ENCODE measurements around the gene FTH1. TPM values are rescaled to one million over a fixed set of nuclear protein-coding genes. Genes with fewer than 3 reads are reported as not detected.

FTH1 gene
- total RNA-seq, 6 donors from 2014 or later, result 2,996 to 4,693 (median 4,496) TPM

- no peak for ATAC-seq (ENCODE audit: low FRiP score in 2 of 2)
- DNase-seq, result no peak
- 86% methylated on average over 6 of the region's 8 CpGs; no CpG with 5 or more reads in 1 of the 2 donors for WGBS, 2 donors
- H3K4me3 ChIP-seq, result no peak within 1 kb of the TSS
- H3K36me3 ChIP-seq, result no peaks in the 10 kb centered on the region
- H3K4me1 ChIP-seq, result peaks cover 12 to 15% (median 13%) of the 10 kb centered on the region in 4 donors
- H3K27ac ChIP-seq, result peak within 1 kb of the TSS in 1 of 4 donors; percentile 42
- TF ChIP-seq EP300 (IDR thresholded peaks at IDR 0.05) (no peak), POLR2A (IDR thresholded peaks at IDR 0.05) (no peak), POLR2AphosphoS5 (IDR thresholded peaks at IDR 0.05) (no peak), CTCF (IDR thresholded peaks at IDR 0.05) (no peak)
- H3K27me3 ChIP-seq, result peaks cover 0 to under 1% (median 0%) of the 10 kb centered on the region in 4 donors
- no peaks in the 10 kb centered on the region for H3K9me3 ChIP-seq
These were observed 17.3 kb downstream of the FTH1 start, which contains the start of gene BEST1 for GRCh38 chr11:61950035-61950547. TSS of gene BEST1 (plus strand) at chr11:61950351. CDS start at chr11:61951807, 1,456 bp downstream.

- H3K36me3 ChIP-seq, result no peaks in the 10 kb centered on the region
These were observed 18.0 kb downstream of the FTH1 start for GRCh38 chr11:61949169-61950034.

DNA sequence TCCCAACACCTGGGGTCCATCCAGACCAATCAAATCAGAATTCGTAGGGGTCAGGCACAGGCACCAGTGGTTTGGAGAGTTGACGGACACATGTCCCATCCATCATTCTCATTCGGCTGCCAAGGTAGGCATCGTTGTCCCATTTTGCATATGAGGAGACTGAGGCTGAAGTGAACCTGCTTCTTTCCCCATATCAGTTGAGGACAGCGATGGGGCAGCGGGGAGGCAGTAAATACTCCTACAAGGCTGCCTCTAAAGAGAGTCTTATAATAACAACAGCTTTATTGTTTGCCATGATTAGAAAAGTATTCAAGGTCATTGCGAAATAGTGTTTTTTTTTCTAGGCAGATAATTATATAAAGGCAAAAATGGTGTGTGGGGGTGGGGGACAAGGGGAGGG, 18.9 kb downstream of the FTH1 start:
- TF ChIP-seq EP300 (IDR thresholded peaks at IDR 0.05), result no peak
- TF ChIP-seq CTCF (IDR thresholded peaks at IDR 0.05), result no peak
- no peak for TF ChIP-seq POLR2A (IDR thresholded peaks at IDR 0.05)
- no peak for TF ChIP-seq POLR2AphosphoS5 (IDR thresholded peaks at IDR 0.05)
- Histone ChIP-seq H3K4me3 (no peak overlapping the region), H3K9me3 (no peaks in the 10 kb centered on the region), H3K4me1 (peaks cover 3 to 7% (median 6%) of the 10 kb centered on the region in 4 donors), H3K36me3 (no peaks in the 10 kb centered on the region), H3K27me3 (no peaks in the 10 kb centered on the region), H3K27ac (no peak overlapping the region)
- ATAC-seq (ENCODE audit: low FRiP score in 2 of 2), result no peak
- WGBS, 2 donors, result 77 to 82% methylated on average over 7 of the region's 7 CpGs
- no peak for DNase-seq

More at GRCh38 chr11:61949169-61950034, 18.0 kb downstream of the FTH1 start:
- Histone ChIP-seq H3K27me3 (no peaks in the 10 kb centered on the region), H3K27ac (peak overlapping the region in 1 of 4 donors; percentile 42), H3K4me1 (peaks cover 6 to 9% (median 7%) of the 10 kb centered on the region in 4 donors), H3K9me3 (no peaks in the 10 kb centered on the region), H3K4me3 (no peak overlapping the region)
- WGBS, 2 donors, result 43 to 68% methylated on average over 8 to 9 of the region's 9 CpGs
- peak in 1 of 2 donors; percentile 33 for TF ChIP-seq POLR2AphosphoS5 (IDR thresholded peaks at IDR 0.05)
- peak in 1 of 4 donors; percentile 25 for TF ChIP-seq POLR2A (IDR thresholded peaks at IDR 0.05)
- TF ChIP-seq CTCF (IDR thresholded peaks at IDR 0.05), result no peak
- ATAC-seq (ENCODE audit: low FRiP score in 2 of 2), result peak; percentile 56 to 83
- DNase-seq, result peak in 1 of 2 donors; percentile 79

DNA sequence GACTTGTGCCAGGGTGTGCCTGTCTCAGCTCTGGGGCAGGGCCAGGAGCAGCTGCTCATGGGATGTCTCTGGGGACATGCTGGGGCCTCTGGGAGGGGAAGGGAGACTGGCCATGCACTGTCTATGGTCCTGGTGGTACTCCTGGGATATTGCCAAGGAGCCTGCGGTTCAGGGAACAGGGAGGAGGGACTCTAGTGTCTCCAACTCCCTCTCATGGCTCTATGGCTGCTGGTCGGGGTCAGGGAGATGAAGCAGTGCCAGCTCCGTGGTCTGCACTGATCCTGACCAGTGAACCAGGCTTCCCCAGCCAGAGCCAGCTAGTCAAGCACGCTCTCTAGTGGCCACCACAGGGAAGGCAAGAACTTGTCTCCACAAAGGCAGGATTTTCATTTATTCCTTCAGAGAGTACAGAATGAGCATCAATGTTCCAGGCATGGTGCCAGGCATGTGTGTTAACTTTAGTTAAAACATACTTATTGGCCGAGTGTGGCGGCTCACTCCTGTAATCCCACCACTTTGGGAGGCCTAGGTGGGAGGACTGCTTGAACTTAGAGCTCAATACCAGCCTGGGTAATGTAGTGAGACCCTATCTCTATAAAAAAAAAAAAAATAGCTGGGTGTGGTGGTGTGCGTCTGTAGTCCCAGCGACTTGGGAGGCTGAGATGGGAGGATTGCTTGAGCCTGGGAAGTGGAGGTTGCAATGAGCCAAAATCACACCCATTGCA, 19.8 kb downstream of the FTH1 start:
- Histone ChIP-seq H3K27ac (no peak overlapping the region), H3K4me3 (no peak overlapping the region), H3K36me3 (no peaks in the 10 kb centered on the region), H3K9me3 (no peaks in the 10 kb centered on the region), H3K4me1 (peaks cover 3 to 7% (median 6%) of the 10 kb centered on the region in 4 donors), H3K27me3 (no peaks in the 10 kb centered on the region)
- DNase-seq, result peak in 1 of 2 donors; percentile 89
- WGBS, 2 donors, result 2 to 6% methylated on average over 7 to 8 of the region's 8 CpGs
- ATAC-seq (ENCODE audit: low FRiP score in 2 of 2), result peak; percentile 88 to 94
- TF ChIP-seq CTCF (IDR thresholded peaks at IDR 0.05) (peak; percentile 81 to 94 (median 88)), POLR2A (IDR thresholded peaks at IDR 0.05) (no peak), EP300 (IDR thresholded peaks at IDR 0.05) (no peak), POLR2AphosphoS5 (IDR thresholded peaks at IDR 0.05) (peak in 1 of 2 donors; percentile 21)

Measured in upper lobe of left lung (tissue), 6 donors.